ENCODE measurements around the gene EGFL8. TPM values are rescaled to one million over a fixed set of nuclear protein-coding genes. Genes with fewer than 3 reads are reported as not detected.

EGFL8 gene
- total RNA-seq = 7.7 TPM
- long read RNA-seq, partial matches to known transcripts = 0 of 2 reads
- long read RNA-seq, other reads (novel, unspliced or antisense) = 1 of 2 reads

DNA sequence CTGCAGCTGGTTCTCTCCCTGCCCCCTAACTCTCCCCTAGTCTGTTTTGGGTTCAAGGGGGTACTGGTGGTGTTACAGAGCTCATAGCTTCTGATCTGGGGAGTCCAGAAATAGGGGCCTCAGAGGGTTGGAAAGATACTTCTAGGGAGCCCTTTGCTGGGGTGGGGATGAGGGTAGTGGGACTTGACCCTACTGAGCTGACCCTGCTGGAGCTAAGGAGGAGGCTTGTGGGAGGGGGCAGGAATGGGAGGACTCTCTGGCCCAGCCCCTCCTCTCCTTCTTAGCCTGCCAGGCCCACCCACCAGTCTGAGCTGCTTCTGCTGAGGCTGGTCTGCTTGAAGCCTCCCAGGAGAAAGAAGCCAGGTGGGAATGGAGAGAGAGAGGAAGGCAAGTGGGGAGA lies at the start of gene EGFL8:
EGFL8 (plus strand) TSS at position 301 of the 400 bp plus-strand sequence. CDS start 1,571 bp downstream, outside the sequence.
- DNase-seq = no peak
- ATAC-seq = no peak
- intact Hi-C loops (cut with micrococcal nuclease) = no loop called here

GRCh38 chr6:32114796-32115195 lies 49.6 kb upstream of the EGFL8 start:
- ATAC-seq (no peak), DNase-seq (no peak)
- intact Hi-C loops (cut with micrococcal nuclease) = no loop called here

DNA sequence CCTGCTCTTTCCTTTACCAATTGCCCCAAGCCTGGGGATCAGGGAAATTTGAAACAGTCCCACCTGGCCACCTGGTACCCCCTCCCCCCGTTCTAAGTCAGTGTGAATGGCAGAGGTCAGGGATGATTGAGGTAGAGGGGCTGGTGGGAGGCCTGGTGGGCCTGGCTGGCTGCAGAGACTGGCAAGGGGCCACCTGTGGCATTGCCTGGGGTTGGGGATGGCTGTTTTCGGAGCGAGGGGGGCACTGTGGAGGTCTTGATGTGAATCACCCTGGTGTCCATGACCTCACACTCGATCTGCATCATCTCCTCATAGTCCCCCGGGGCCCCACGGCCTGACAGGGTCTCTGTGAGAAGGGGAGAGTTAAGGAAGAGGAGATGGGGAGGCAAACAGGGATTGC lies 48.8 kb upstream of the EGFL8 start:
- ATAC-seq (no peak), DNase-seq (no peak)
- intact Hi-C loops (cut with micrococcal nuclease) = no loop called here

DNA sequence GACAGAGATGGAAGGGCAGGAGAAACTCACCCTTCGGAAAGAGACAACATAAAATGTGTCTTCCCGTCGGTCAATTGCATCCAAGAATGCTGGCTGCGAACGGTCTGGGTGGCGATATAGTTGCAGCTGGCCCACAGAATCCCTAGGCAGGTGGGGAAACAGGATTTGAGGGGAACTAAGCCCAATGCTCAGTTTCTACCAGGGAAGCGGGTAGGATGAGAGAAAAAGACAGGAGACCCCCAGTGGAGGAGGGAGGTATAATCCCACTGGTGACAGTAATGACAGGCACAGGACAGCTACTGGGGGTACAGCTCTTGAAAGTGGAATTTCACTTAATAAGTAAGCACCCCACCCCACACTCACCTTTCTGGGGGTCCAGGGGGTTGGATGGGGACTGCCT lies 47.7 kb upstream of the EGFL8 start:
- intact Hi-C loops (cut with micrococcal nuclease) = no loop called here

DNA sequence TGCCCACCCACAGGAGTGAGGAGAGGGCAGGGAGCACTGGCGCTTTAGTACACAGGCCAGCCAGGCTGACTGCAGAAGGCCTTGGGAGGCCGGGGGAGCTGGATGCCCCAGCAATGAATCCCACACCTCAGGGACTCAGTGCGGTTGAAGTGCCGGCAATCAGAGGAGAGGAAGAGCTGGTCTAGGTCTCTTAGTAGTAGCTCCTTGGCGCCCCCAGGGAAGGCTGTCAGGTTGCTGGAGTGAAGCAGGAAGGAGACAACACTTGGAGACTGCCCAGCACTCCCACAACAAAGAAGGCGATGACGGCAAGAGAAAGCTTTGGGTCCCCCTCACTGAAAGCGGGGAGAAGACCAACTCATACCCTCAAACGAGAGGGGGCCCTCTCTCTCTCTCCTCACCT lies 46.9 kb upstream of the EGFL8 start:
- intact Hi-C loops (cut with micrococcal nuclease) = no loop called here
- DNase-seq = no peak
- ATAC-seq = no peak

More for the DNA sequence above, 47.7 kb upstream of the EGFL8 start:
- no peak for ATAC-seq
- no peak for DNase-seq

DNA sequence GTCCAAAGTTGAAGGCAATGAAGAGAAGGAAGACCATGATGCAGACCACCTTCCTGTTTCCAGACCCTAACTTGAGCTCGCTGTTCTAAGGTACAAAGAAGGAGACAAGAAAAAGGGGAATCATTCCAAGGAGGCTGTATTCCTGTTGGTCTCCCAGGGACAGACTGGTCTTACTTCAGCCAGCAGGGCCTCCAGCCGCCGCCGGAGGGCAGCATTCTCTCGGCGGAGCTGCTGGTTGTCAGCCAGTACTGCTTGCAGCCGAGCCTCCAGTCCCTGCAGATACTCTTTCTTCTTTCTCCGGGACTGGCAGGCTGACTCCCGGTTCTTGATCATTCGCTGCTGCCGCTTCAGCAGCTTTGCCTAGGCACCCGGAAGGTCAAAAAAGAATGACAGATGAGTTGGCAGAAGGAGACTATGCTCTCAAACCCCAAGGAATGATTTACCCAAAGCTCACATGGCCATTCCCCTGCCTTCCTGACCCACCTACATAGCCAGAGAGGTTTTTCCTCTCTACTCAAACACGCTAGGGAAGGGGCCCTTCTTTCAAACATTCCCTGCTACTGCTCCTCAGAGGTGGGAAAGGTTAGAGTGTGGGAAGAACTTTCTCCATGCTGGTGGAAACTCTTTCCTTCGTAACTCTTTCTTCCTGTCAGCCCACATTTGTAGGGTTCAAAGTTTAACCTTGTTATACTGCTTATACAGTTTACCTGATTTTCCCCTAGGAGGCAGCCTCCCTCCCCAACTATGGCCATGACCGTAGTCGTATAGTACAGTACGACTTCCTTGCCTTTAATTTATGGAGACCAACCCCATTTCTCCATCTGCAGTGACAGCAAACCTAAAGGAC lies 45.4 kb upstream of the EGFL8 start:
- peak; percentile 76 for ATAC-seq
- intact Hi-C loops (cut with micrococcal nuclease) = no loop called here
- DNase-seq = peak; percentile 92

GRCh38 chr6:32120573-32121059 lies 43.8 kb upstream of the EGFL8 start:
- DNase-seq (no peak), ATAC-seq (no peak)
- intact Hi-C loops (cut with micrococcal nuclease) = loop anchor here (10.0 kb wide), 1 partner anchor 54 kb away; the partner anchor contains the start of genes AGPAT1 and RNF5

DNA sequence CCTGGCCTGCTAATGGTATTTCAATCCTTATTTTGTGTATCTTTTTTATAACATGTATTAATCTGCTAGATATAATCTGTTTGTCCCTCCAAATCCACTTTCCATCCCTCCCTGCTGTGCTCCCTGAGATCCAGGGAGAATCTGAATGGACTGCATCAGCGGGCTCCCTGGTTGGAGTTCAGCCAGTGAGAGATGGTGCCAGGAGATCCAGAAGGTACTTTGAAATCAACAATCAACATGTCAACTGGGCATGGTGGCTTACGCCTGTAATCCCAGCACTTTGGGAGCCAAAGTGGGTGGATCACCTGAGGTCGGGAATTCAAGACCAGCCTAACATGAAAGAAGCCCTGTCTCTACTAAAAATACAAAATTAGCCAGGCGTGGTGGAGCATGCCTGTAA lies 40.7 kb upstream of the EGFL8 start:
- intact Hi-C loops (cut with micrococcal nuclease) = loop anchor here (10.0 kb wide), 1 partner anchor 51 kb away; the partner anchor contains the start of genes AGPAT1 and RNF5
- ATAC-seq (no peak), DNase-seq (no peak)

DNA sequence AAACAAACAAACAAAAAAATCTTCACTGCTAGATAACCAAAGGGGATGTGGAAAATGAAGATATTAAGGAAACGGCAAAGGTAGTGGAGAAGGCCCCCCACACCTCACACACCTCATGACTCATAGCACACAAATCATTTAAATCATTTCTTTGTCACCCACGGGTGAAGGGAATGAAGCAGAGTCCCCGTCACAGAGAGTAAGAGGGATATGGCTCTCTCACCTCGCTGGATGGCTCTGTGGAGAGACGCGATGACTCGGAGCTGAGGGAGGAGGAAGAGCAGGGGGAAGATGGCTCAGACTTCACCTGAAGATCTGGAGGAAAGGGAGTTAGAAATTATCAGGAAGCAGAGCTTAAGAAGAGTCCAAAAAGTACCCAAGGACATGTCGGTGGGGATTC lies 37.5 kb upstream of the EGFL8 start:
- no peak for DNase-seq
- no peak for ATAC-seq
- intact Hi-C loops (cut with micrococcal nuclease) = loop anchor here (10.0 kb wide), 1 partner anchor 48 kb away; the partner anchor contains the start of genes AGPAT1 and RNF5

GRCh38 chr6:32127409-32127716 lies 37.0 kb upstream of the EGFL8 start:
- intact Hi-C loops (cut with micrococcal nuclease) = loop anchor here (10.0 kb wide), 1 partner anchor 47 kb away; the partner anchor contains the start of genes AGPAT1 and RNF5

GRCh38 chr6:32127717-32128592 lies 36.4 kb upstream of the EGFL8 start, which contains the start of gene ATF6B:
Gene ATF6B, minus strand, starts transcription at chr6:32128246. Its CDS starts 39 bp downstream, at chr6:32128207.
- DNase-seq (peak; percentile 97), ATAC-seq (peak; percentile 93)
- intact Hi-C loops (cut with micrococcal nuclease) = loop anchor here (10.0 kb wide), 1 partner anchor 47 kb away; the partner anchor contains the start of genes AGPAT1 and RNF5

More at GRCh38 chr6:32127409-32127716, 37.0 kb upstream of the EGFL8 start:
- ATAC-seq = no peak
- no peak for DNase-seq

- intact Hi-C loops (cut with micrococcal nuclease) = loop anchor here (10.0 kb wide), 1 partner anchor 46 kb away; the partner anchor contains the start of genes AGPAT1 and RNF5
- no peak for DNase-seq
- ATAC-seq = no peak
These were observed 35.6 kb upstream of the EGFL8 start for GRCh38 chr6:32128751-32129296.

DNA sequence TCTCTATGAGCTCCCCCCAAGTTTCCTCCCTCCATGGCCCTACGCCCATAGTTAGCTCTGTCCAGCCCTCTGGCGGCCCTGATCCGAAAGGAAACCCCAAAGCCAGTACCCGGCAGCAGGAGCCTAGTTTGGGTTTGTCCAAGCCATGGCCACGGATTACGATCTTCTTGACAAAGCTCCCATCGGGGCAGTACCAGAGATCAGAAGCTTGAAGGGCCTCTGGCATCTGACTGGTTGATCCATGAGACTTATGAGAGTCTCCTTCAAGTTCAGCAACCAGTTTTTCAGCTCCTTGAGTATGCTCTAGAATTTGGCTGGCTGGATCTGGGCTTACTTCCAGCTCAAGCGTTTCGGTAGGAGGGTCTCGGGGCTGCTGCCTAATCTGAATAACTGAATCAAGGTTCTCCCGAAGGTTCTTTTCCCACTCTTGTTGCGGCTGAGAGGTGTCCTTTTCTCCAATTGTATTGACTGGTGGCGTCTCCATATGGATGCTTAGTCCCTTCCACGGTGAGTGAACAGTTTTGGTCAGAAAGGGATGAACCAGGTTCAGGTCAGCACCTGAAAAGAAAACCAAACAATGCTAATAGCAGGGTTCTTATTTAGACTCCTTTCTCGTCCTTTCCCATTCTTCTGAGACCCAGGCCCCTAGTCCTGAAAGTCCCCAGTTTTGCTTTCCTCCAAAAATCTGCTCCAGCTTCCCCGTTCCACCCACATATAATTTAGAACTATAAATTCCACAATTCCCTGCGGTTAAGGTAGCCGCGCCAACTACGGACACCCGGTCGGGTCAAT lies 34.9 kb upstream of the EGFL8 start:
- intact Hi-C loops (cut with micrococcal nuclease) = loop anchor here (10.0 kb wide), 1 partner anchor 45 kb away; the partner anchor contains the start of genes AGPAT1 and RNF5
- no peak for DNase-seq
- ATAC-seq = peak; percentile 61

GRCh38 chr6:32131439-32131948 lies 32.9 kb upstream of the EGFL8 start:
- intact Hi-C loops (cut with micrococcal nuclease) = no loop called here
- DNase-seq (no peak), ATAC-seq (no peak)

GRCh38 chr6:32132110-32132509 lies 32.3 kb upstream of the EGFL8 start:
- intact Hi-C loops (cut with micrococcal nuclease) = no loop called here
- DNase-seq (no peak), ATAC-seq (no peak)

DNA sequence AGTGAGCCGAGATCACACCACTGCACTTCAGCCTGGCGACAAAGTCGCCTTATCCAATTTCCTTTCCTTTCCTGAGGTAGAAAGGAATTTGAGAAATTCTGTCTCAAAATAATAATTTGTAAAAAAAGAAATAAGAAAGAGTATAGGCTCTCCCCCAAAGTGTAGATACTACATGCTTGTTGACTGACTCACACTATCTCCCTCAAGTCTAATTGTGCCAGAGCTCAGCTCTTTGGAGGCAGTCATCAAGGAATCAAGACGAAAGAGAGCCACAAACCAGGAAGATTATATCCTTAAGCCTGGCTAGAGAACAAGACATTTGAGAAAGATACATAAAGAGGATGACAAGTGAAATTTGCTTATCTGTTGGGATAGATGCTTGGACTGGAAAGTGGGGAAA lies 30.6 kb upstream of the EGFL8 start:
- ATAC-seq = no peak
- intact Hi-C loops (cut with micrococcal nuclease) = no loop called here
- no peak for DNase-seq

GRCh38 chr6:32137454-32137853 lies 26.9 kb upstream of the EGFL8 start:
- ATAC-seq (no peak), DNase-seq (no peak)
- intact Hi-C loops (cut with micrococcal nuclease) = no loop called here

- DNase-seq (no peak), ATAC-seq (no peak)
- intact Hi-C loops (cut with micrococcal nuclease) = no loop called here
These were observed 24.8 kb upstream of the EGFL8 start for GRCh38 chr6:32139590-32139989.

Measured in left ventricle myocardium superior (tissue), 1 donor.